HEK293 (cell line): ENCODE data around the gene KXD1.

Experiments
- CTCF ChIA-PET: fragments of 350-600 bp; formaldehyde crosslinking; extraction: SDS; loops from one replicate; lab custom pipeline; 2021; ENCODE audit warnings: antibody characterized with exemption; lab: Yijun Ruan, JAX
- POLR2A ChIA-PET: fragments of 300-600 bp; formaldehyde crosslinking; extraction: SDS; loops from one replicate; lab custom pipeline; 2020; ENCODE audit warnings: antibody characterized with exemption, inconsistent platforms; lab: Yijun Ruan, JAX
- H3K27ac ChIP-seq: fragments of 200-500 bp; sonication (Bioruptor generic); 2 replicates; pipeline ENCODE4 v1.5.1; 2014; ENCODE audit warnings: low read depth, low read length, control low read depth, inconsistent platforms; ENCODE audit errors: extremely low read depth
- H3K36me3 ChIP-seq, 2 experiments: fragments of 200-500 bp in 1 of 2; sonication (Bioruptor generic) in 1 of 2; 1 replicate in 1 of 2; 2 replicates in 1 of 2; pipeline ENCODE4 v1.5.1; 2014 to 2017; ENCODE audit warnings: inconsistent platforms in 2 of 2, low read length in 2 of 2; ENCODE audit not compliant: control insufficient read depth in 2 of 2, insufficient read depth in 1 of 2
- H3K4me1 ChIP-seq: fragments of 200-500 bp; sonication (Bioruptor generic); 2 replicates; pipeline ENCODE4 v1.5.1; 2014; ENCODE audit warnings: mild to moderate bottlenecking, low read length, inconsistent platforms; ENCODE audit not compliant: control insufficient read depth, insufficient read depth
- H3K4me3 ChIP-seq: 2 replicates; pipeline ENCODE4 v1.5.1; 2011; ENCODE audit warnings: low read depth, mild to moderate bottlenecking, control low read depth, low read length, moderate library complexity
- H3K9me3 ChIP-seq: fragments of 200-500 bp; sonication (Bioruptor generic); 2 replicates; pipeline ENCODE4 v1.5.1; 2014; ENCODE audit warnings: low read depth, low read length, inconsistent platforms; ENCODE audit not compliant: control insufficient read depth, insufficient read depth
- GLIS1 ChIP-seq: fragments of 450-650 bp; formaldehyde crosslinking; IDR thresholded peaks from 2 replicates; pipeline ENCODE4 v1.5.1; 2016; ENCODE audit warnings: missing biosample characterization, missing genetic modification characterization
- GLIS2 ChIP-seq: fragments of 450-650 bp; formaldehyde crosslinking; IDR thresholded peaks from 2 replicates; pipeline ENCODE4 v1.5.1; 2016; ENCODE audit warnings: missing biosample characterization, missing genetic modification characterization
- HIC1 ChIP-seq: fragments of 450-650 bp; formaldehyde crosslinking; IDR thresholded peaks from 2 replicates; pipeline ENCODE4 v1.5.1; 2016; ENCODE audit warnings: missing biosample characterization, missing genetic modification characterization
- IKZF3 ChIP-seq: fragments of 450-650 bp; IDR thresholded peaks from 2 replicates; pipeline ENCODE4 v1.5.0; 2018; ENCODE audit warnings: missing biosample characterization, mild to moderate bottlenecking, missing genetic modification characterization, moderate library complexity
- PRDM1 ChIP-seq: fragments of 450-650 bp; formaldehyde crosslinking; IDR thresholded peaks from 2 replicates; pipeline ENCODE4; 2016; ENCODE audit warnings: missing biosample characterization, missing genetic modification characterization
- RBAK ChIP-seq: fragments of 450-650 bp; formaldehyde crosslinking; IDR thresholded peaks from 2 replicates; pipeline ENCODE4 v1.5.1; 2016; ENCODE audit warnings: missing biosample characterization, missing genetic modification characterization
- ZBTB26 ChIP-seq: fragments of 450-650 bp; formaldehyde crosslinking; optimal IDR thresholded peaks from 2 replicates; pipeline ENCODE3; 2016; ENCODE audit warnings: missing biosample characterization, mild to moderate bottlenecking, missing genetic modification characterization
- ZBTB6 ChIP-seq: fragments of 450-650 bp; formaldehyde crosslinking; IDR thresholded peaks from 2 replicates; pipeline ENCODE4 v1.5.1; 2017; ENCODE audit warnings: missing biosample characterization, missing genetic modification characterization
- ZFP37 ChIP-seq: fragments of 450-650 bp; formaldehyde crosslinking; IDR thresholded peaks from 2 replicates; pipeline ENCODE4 v1.5.1; 2016; ENCODE audit warnings: missing biosample characterization, missing genetic modification characterization
- ZNF18 ChIP-seq: fragments of 450-650 bp; formaldehyde crosslinking; IDR thresholded peaks from 2 replicates; pipeline ENCODE4 v1.5.1; 2016; ENCODE audit warnings: missing biosample characterization, missing genetic modification characterization
- ZNF354C ChIP-seq: fragments of 450-650 bp; formaldehyde crosslinking; IDR thresholded peaks from 2 replicates; pipeline ENCODE4 v1.5.1; 2016; ENCODE audit warnings: missing biosample characterization, missing genetic modification characterization, low read depth, borderline replicate concordance
- ZNF366 ChIP-seq: fragments of 450-650 bp; formaldehyde crosslinking; conservative IDR thresholded peaks from 2 replicates; pipeline ENCODE4 v1.5.1; 2016; ENCODE audit warnings: missing biosample characterization, missing genetic modification characterization
- ZNF501 ChIP-seq: fragments of 450-650 bp; formaldehyde crosslinking; IDR thresholded peaks from 2 replicates; pipeline ENCODE4 v1.5.1; 2016; ENCODE audit warnings: missing biosample characterization, missing genetic modification characterization
- ZNF548 ChIP-seq: fragments of 450-650 bp; formaldehyde crosslinking; IDR thresholded peaks from 2 replicates; pipeline ENCODE4 v1.5.1; 2016; ENCODE audit warnings: missing biosample characterization, missing genetic modification characterization
- ZNF654 ChIP-seq: fragments of 450-650 bp; formaldehyde crosslinking; IDR thresholded peaks from 2 replicates; pipeline ENCODE4 v1.5.1; 2016; ENCODE audit warnings: low read depth, missing biosample characterization, missing genetic modification characterization
- ZNF701 ChIP-seq: fragments of 450-650 bp; formaldehyde crosslinking; IDR thresholded peaks from 2 replicates; pipeline ENCODE4 v1.5.1; 2016; ENCODE audit warnings: missing biosample characterization, missing genetic modification characterization
- ZNF843 ChIP-seq: fragments of 450-650 bp; formaldehyde crosslinking; IDR thresholded peaks from 2 replicates; pipeline ENCODE4 v1.5.1; 2016; ENCODE audit warnings: missing biosample characterization, missing genetic modification characterization

KXD1 gene

GRCh38 chr19:18594824-18595373, 37.2 kb downstream of the KXD1 start:
- CTCF ChIA-PET: interaction anchor here (0.6 to 3.1 kb wide), 8 partner anchors 9 to 261 kb away, joined by 3 to 19 read pairs (median 4); no protein-coding TSS in a partner anchor

GRCh38 chr19:18595475-18595874, 37.8 kb downstream of the KXD1 start:
- Histone ChIP-seq H3K27ac (no peak overlapping the region), H3K36me3 (peaks cover 0 to 6% of the 10 kb centered on the region in 2 experiments; a peak in 1 of 3 replicates), H3K4me3 (no peak overlapping the region), H3K4me1 (no peaks in the 10 kb centered on the region), H3K9me3 (no peaks in the 10 kb centered on the region)
- ChIA-PET CTCF (interaction anchor here (0.6 to 1.4 kb wide), 3 partner anchors 27 to 260 kb away, joined by 3 to 4 read pairs (median 3); no protein-coding TSS in a partner anchor), POLR2A (no interaction called here)
- TF ChIP-seq ZNF18 (tag by site-specific recombination) (no peak), HIC1 (tag by site-specific recombination) (0 out of 2 replicates have a peak, but pooled peaks have one; percentile 27), PRDM1 (peak; percentile 56), IKZF3 (peak; percentile 15; the same call in 1 of the 2 replicates)

More at GRCh38 chr19:18594824-18595373, 37.2 kb downstream of the KXD1 start:
- Histone ChIP-seq H3K4me3 (no peak overlapping the region; the same call in 1 of the 2 replicates), H3K9me3 (no peaks in the 10 kb centered on the region), H3K36me3 (peaks cover 0 to 6% of the 10 kb centered on the region in 2 experiments; a peak in 1 of 3 replicates), H3K27ac (no peak overlapping the region), H3K4me1 (no peaks in the 10 kb centered on the region)
- POLR2A ChIA-PET: interaction anchor here (0.7 to 2.9 kb wide), 3 partner anchors 23 to 167 kb away, joined by 3 to 11 read pairs (median 6); partner anchors contain the start of gene UBA52
- TF ChIP-seq RBAK (tag by site-specific recombination) (no peak), ZNF843 (tag by site-specific recombination) (peak; percentile 29; the same call in 1 of the 2 replicates), ZNF366 (tag by site-specific recombination) (peak; percentile 90; the same call in 1 of the 2 replicates), ZBTB6 (tag by site-specific recombination) (peak; percentile 3; the same call in 1 of the 2 replicates), ZNF548 (tag by site-specific recombination) (0 out of 2 replicates have a peak, but pooled peaks have one; percentile 13), ZNF501 (no peak), GLIS1 (tag by site-specific recombination) (0 out of 2 replicates have a peak, but pooled peaks have one; percentile 49), ZNF654 (tag by site-specific recombination) (no peak), ZNF701 (tag by site-specific recombination) (0 out of 2 replicates have a peak, but pooled peaks have one; percentile 7), ZNF354C (tag by site-specific recombination) (no peak), ZBTB26 (tag by site-specific recombination) (no peak), PRDM1 (no peak), GLIS2 (0 out of 2 replicates have a peak, but pooled peaks have one; percentile 33), ZFP37 (tag by site-specific recombination) (no peak)
